GM23338 (cell line): Measurements from ENCODE around the gene CLEC12A. TPM values are rescaled to one million over a fixed set of nuclear protein-coding genes. Genes with fewer than 3 reads are reported as not detected.

Source experiments
- ATAC-seq: fragments of 200-7000 bp; cut with Tn5 transposase; 3 replicates; pipeline ENCODE4 v1.9.1; 2020
- DNase-seq: peaks from one replicate; pipeline ENCODE4 v3.0.0-alpha.2; 2015; ENCODE audit warnings: low spot score
- H2AFZ ChIP-seq: fragments of 200-600 bp; sonication (generic); 2 replicates; pipeline ENCODE4 v1.8.0; 2016; ENCODE audit warnings: antibody characterized with exemption, mild to moderate bottlenecking, moderate library complexity
- H3F3A ChIP-seq: fragments of 200-600 bp; sonication (generic); replicated peaks from 2 replicates; pipeline ENCODE4 v1.8.0; 2017; ENCODE audit warnings: antibody characterized with exemption, mixed run types, low read depth
- H3K27ac ChIP-seq: fragments of 200-600 bp; sonication (generic); 2 replicates; pipeline ENCODE4 v1.6.1; 2016; ENCODE audit warnings: low read depth
- H3K27me3 ChIP-seq: fragments of 200-600 bp; sonication (generic); 2 replicates; pipeline ENCODE4 v1.8.0; 2016; ENCODE audit warnings: mild to moderate bottlenecking, mixed run types, moderate library complexity; ENCODE audit not compliant: insufficient read depth
- H3K36me3 ChIP-seq: fragments of 200-600 bp; sonication (generic); 2 replicates; pipeline ENCODE4 v1.8.0; 2016; ENCODE audit warnings: mild to moderate bottlenecking; ENCODE audit not compliant: insufficient read depth
- H3K4me1 ChIP-seq: fragments of 200-600 bp; sonication (generic); 2 replicates; pipeline ENCODE4 v1.8.0; 2016; ENCODE audit warnings: mild to moderate bottlenecking, moderate library complexity; ENCODE audit not compliant: insufficient read depth
- H3K4me2 ChIP-seq: fragments of 200-600 bp; sonication (generic); 2 replicates; pipeline ENCODE4 v1.7.1; 2017; ENCODE audit warnings: mixed run types
- H3K4me3 ChIP-seq: fragments of 200-600 bp; sonication (generic); 2 replicates; pipeline ENCODE4 v1.6.1; 2016; ENCODE audit warnings: mixed run types
- H3K79me2 ChIP-seq: fragments of 200-600 bp; sonication (generic); replicated peaks from 2 replicates; pipeline ENCODE4 v1.8.0; 2017; ENCODE audit warnings: mild to moderate bottlenecking; ENCODE audit not compliant: insufficient read depth
- H3K9me2 ChIP-seq: fragments of 200-600 bp; sonication (generic); 2 replicates; pipeline ENCODE4 v1.8.0; 2017; ENCODE audit not compliant: insufficient read depth
- H4K20me1 ChIP-seq: fragments of 200-600 bp; sonication (generic); replicated peaks from 2 replicates; pipeline ENCODE4 v1.8.0; 2017; ENCODE audit warnings: mild to moderate bottlenecking; ENCODE audit not compliant: insufficient read depth
- H3K27ac Mint-ChIP-seq: 2 replicates; pipeline ENCODE4 v1.8.0; 2020; ENCODE audit warnings: inconsistent platforms, mild to moderate bottlenecking, moderate library complexity, mixed read lengths
- H3K27me3 Mint-ChIP-seq: 3 replicates; pipeline ENCODE4 v1.8.0; 2022; ENCODE audit warnings: low read depth, mild to moderate bottlenecking, moderate library complexity, mixed read lengths, inconsistent platforms; ENCODE audit not compliant: insufficient read depth, poor library complexity
- H3K36me3 Mint-ChIP-seq: 3 replicates; pipeline ENCODE4 v1.8.0; 2021; ENCODE audit warnings: low read depth, mild to moderate bottlenecking, inconsistent platforms, moderate library complexity, mixed read lengths
- H3K4me1 Mint-ChIP-seq: 3 replicates; pipeline ENCODE4 v1.8.0; 2020; ENCODE audit warnings: mild to moderate bottlenecking, inconsistent platforms, mixed read lengths
- H3K4me3 Mint-ChIP-seq: 3 replicates; pipeline ENCODE4 v1.8.0; 2021; ENCODE audit warnings: moderate library complexity, mild to moderate bottlenecking, inconsistent platforms, mixed read lengths
- H3K9me3 Mint-ChIP-seq: 3 replicates; pipeline ENCODE4 v1.8.0; 2020; ENCODE audit warnings: moderate library complexity, mild to moderate bottlenecking, inconsistent platforms, mixed read lengths
- CREB1 ChIP-seq: fragments of 250-450 bp; sonication (Bioruptor Pico); IDR thresholded peaks from 2 replicates; pipeline ENCODE4 v1.5.0; 2020; ENCODE audit warnings: low read depth, mild to moderate bottlenecking, moderate library complexity
- CTCF ChIP-seq, 2 experiments: fragments of 200-600 bp in 1 of 2; sonication (generic) in 1 of 2; conservative IDR thresholded peaks; 2 replicates each; pipeline versions ENCODE4 v1.5.1 to v1.6.1; 2016 to 2017; ENCODE audit warnings: antibody characterized with exemption in 2 of 2, low read depth in 2 of 2, mild to moderate bottlenecking in 2 of 2, moderate library complexity in 1 of 2
- EZH2 ChIP-seq: fragments of 200-600 bp; sonication (generic); IDR thresholded peaks from one replicate; pipeline ENCODE4 v1.8.0; 2017; ENCODE audit warnings: antibody characterized with exemption, mild to moderate bottlenecking, low read depth; ENCODE audit not compliant: unreplicated experiment
- NANOG ChIP-seq: IDR thresholded peaks from 2 replicates; pipeline ENCODE4 v1.6.1; 2016; ENCODE audit warnings: antibody characterized with exemption, borderline replicate concordance
- POLR2AphosphoS5 ChIP-seq: IDR thresholded peaks from 2 replicates; pipeline ENCODE4 v1.6.1; 2016; ENCODE audit warnings: antibody characterized with exemption, low read depth
- REST ChIP-seq: IDR thresholded peaks from one replicate; pipeline ENCODE4 v1.6.1; 2018; ENCODE audit warnings: antibody characterized with exemption; ENCODE audit not compliant: unreplicated experiment
- STAT1 ChIP-seq: IDR thresholded peaks from one replicate; pipeline ENCODE4 v1.6.1; 2016; ENCODE audit warnings: antibody characterized with exemption; ENCODE audit not compliant: unreplicated experiment
- ZNF114 ChIP-seq: fragments of 250-450 bp; sonication (Bioruptor Pico); IDR thresholded peaks from 2 replicates; pipeline ENCODE4 v1.5.0; 2020; ENCODE audit warnings: mild to moderate bottlenecking, moderate library complexity
- polyA plus RNA-seq: library from polyadenylated mRNA; unstranded; fragments of >200 nt; fragmentation: Nextera tagmentation; extraction: Ambion mirVana; gene quantifications from 2 replicates; pipeline ENCODE4 v1.2.1, GENCODE V29; 2016
- total RNA-seq: library from RNA; depleted of rRNA; stranded (reverse); fragments of >200 nt; shearing (Covaris generic); gene quantifications from 2 replicates; pipeline ENCODE4 v1.2.3, GENCODE V29; 2014

The CLEC12A gene
- total and polyA plus RNA-seq, 2 experiments from 2014 or later = not detected

- no peaks in the 10 kb centered on the region for H3K36me3 ChIP-seq
- Mint-ChIP-seq H3K36me3 (no peaks in the 10 kb centered on the region), H3K27ac (no peak overlapping the region), H3K27me3 (no peaks in the 10 kb centered on the region), H3K9me3 (no peaks in the 10 kb centered on the region), H3K4me1 (no peaks in the 10 kb centered on the region), H3K4me3 (no peak overlapping the region)
- H3F3A ChIP-seq = no peaks in the 10 kb centered on the region
- H3K27me3 ChIP-seq = no peaks in the 10 kb centered on the region
- no peak overlapping the region for H3K4me2 ChIP-seq
- H4K20me1 ChIP-seq = no peaks in the 10 kb centered on the region
- DNase-seq (no peak), ATAC-seq (no peak)
- H3K27ac ChIP-seq = no peak overlapping the region
- no peak for TF ChIP-seq REST
- no peaks in the 10 kb centered on the region for H3K9me2 ChIP-seq
- H3K4me1 ChIP-seq = no peaks in the 10 kb centered on the region
- H3K4me3 ChIP-seq = no peak overlapping the region
- H3K79me2 ChIP-seq = no peaks in the 10 kb centered on the region
- no peak overlapping the region for H2AFZ ChIP-seq
Observed at GRCh38 chr12:9931245-9931644, 40.0 kb upstream of the CLEC12A start.

- H3K9me3 Mint-ChIP-seq = no peaks in the 10 kb centered on the region
- H3F3A ChIP-seq = no peaks in the 10 kb centered on the region
- no peaks in the 10 kb centered on the region for H3K79me2 ChIP-seq
- no peak for TF ChIP-seq CREB1 (CRISPR knock-in tag)
- no peak for TF ChIP-seq STAT1
- no peak for TF ChIP-seq ZNF114 (CRISPR knock-in tag)
- no peak for TF ChIP-seq EZH2
- H3K27me3 ChIP-seq = no peaks in the 10 kb centered on the region
- H3K4me3 ChIP-seq = no peak within 1 kb of the TSS
- H3K27ac Mint-ChIP-seq = no peak within 1 kb of the TSS
- DNase-seq (no peak), ATAC-seq (no peak)
- no peak within 1 kb of the TSS for H2AFZ ChIP-seq
- H3K36me3 ChIP-seq = no peaks in the 10 kb centered on the region
- no peak within 1 kb of the TSS for H3K4me2 ChIP-seq
- H4K20me1 ChIP-seq = no peaks in the 10 kb centered on the region
- H3K27me3 Mint-ChIP-seq = no peaks in the 10 kb centered on the region
- H3K4me3 Mint-ChIP-seq = no peak within 1 kb of the TSS
- no peaks in the 10 kb centered on the region for H3K9me2 ChIP-seq
- H3K4me1 ChIP-seq = no peaks in the 10 kb centered on the region
- no peaks in the 10 kb centered on the region for H3K4me1 Mint-ChIP-seq
- no peaks in the 10 kb centered on the region for H3K36me3 Mint-ChIP-seq
- no peak within 1 kb of the TSS for H3K27ac ChIP-seq
Observed at GRCh38 chr12:9932270-9932669, 38.9 kb upstream of the CLEC12A start, which contains the start of gene CLEC2A. Gene CLEC2A (minus strand): TSS chr12:9932370. CDS start chr12:9932329, 41 bp downstream.

DNA sequence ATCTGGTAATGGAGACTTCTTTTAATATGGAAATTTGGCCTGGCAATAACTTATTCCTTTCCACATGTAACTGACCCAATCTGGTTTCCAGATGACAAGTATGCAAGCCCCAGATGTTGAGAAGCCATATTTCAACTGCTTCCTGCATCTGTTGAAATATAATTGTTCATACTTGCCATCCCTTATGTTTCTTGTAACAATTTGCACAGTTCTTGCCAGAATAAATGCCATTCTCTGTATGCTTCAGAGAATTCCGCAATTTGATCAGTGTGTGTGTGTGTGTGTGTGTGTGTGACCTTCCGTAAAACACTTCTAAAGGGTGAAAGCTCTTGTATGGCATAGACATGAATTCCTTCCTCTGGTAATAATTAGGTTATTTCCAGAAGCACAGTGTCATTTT, 37.3 kb upstream of the CLEC12A start:
- no peaks in the 10 kb centered on the region for H3K4me1 Mint-ChIP-seq
- no peak for ATAC-seq
- Histone ChIP-seq H4K20me1 (no peaks in the 10 kb centered on the region), H3K9me2 (no peaks in the 10 kb centered on the region), H3K27ac (no peak overlapping the region), H3K27me3 (no peaks in the 10 kb centered on the region), H3K4me3 (no peak overlapping the region), H3K4me2 (no peak overlapping the region), H3F3A (no peaks in the 10 kb centered on the region), H3K36me3 (no peaks in the 10 kb centered on the region), H3K4me1 (no peaks in the 10 kb centered on the region), H3K79me2 (no peaks in the 10 kb centered on the region), H2AFZ (no peak overlapping the region)
- DNase-seq = no peak
- H3K9me3 Mint-ChIP-seq = no peaks in the 10 kb centered on the region
- no peak overlapping the region for H3K4me3 Mint-ChIP-seq
- H3K27me3 Mint-ChIP-seq = no peaks in the 10 kb centered on the region
- no peak overlapping the region for H3K27ac Mint-ChIP-seq
- no peaks in the 10 kb centered on the region for H3K36me3 Mint-ChIP-seq
- TF ChIP-seq NANOG (no peak), POLR2AphosphoS5 (no peak), CTCF (conservative IDR thresholded peaks at IDR 0.05; ENCODE audit: low read depth in 2 of 2) (no peak)
